ENCODE data around the gene MYL11. TPM values are rescaled to one million over a fixed set of nuclear protein-coding genes. Genes with fewer than 3 reads are reported as not detected.

Gene MYL11
- total and polyA plus RNA-seq, 2 experiments from 2014 or later = 2.1 TPM; not detected in 1

GRCh38 chr16:30351001-30351441 lies 23.6 kb upstream of the MYL11 start:
- H3F3A ChIP-seq (ENCODE audit: insufficient read depth) = peaks cover 20% of the 10 kb centered on the region
- H3K9me2 ChIP-seq (ENCODE audit: insufficient read depth) = no peaks in the 10 kb centered on the region
- no peak overlapping the region for H3K4me2 ChIP-seq (ENCODE audit: unreplicated experiment)
- no peaks in the 10 kb centered on the region for H3K27me3 ChIP-seq (replicated peaks; ENCODE audit: insufficient read depth)
- H3K9ac ChIP-seq = no peak overlapping the region
- in situ Hi-C loops (cut with MboI) = no loop called here
- H2AFZ ChIP-seq = no peak overlapping the region
- H3K4me3 ChIP-seq = no peak overlapping the region
- DNase-seq = no peak
- TF ChIP-seq EZH2 (IDR thresholded peaks at IDR 0.05; ENCODE audit: insufficient read depth, poor library complexity, severe bottlenecking) = no peak
- no peak for TF ChIP-seq EZH2phosphoT487 (IDR thresholded peaks at IDR 0.05; ENCODE audit: insufficient read depth, low read depth)
- peaks cover 33% of the 10 kb centered on the region for H3K79me2 ChIP-seq (ENCODE audit: insufficient read depth)
- peaks cover 13% of the 10 kb centered on the region; the same call in 1 of the 2 replicates for H3K36me3 ChIP-seq (ENCODE audit: low read depth)
- H3K27ac ChIP-seq = no peak overlapping the region
- H4K20me1 ChIP-seq (ENCODE audit: insufficient read depth) = no peaks in the 10 kb centered on the region
- no peaks in the 10 kb centered on the region for H3K9me3 ChIP-seq (ENCODE audit: low read depth)
- peaks cover 25% of the 10 kb centered on the region for H3K4me1 ChIP-seq (ENCODE audit: insufficient read depth)
- 90 to 95% methylated on average over 14 to 15 of the region's 15 CpGs for WGBS, 2 experiments (ENCODE audit: low coverage in 1 of 2, low lambda C conversion rate in 2 of 2, missing lambda C conversion rate in 2 of 2)

GRCh38 chr16:30351586-30352419 lies 22.8 kb upstream of the MYL11 start:
- in situ Hi-C loops (cut with MboI) = no loop called here
- Histone ChIP-seq H3K9me3 (ENCODE audit: low read depth) (no peaks in the 10 kb centered on the region), H3K36me3 (ENCODE audit: low read depth) (peaks cover 13% of the 10 kb centered on the region; the same call in 1 of the 2 replicates), H3K27me3 (replicated peaks; ENCODE audit: insufficient read depth) (no peaks in the 10 kb centered on the region), H3K79me2 (ENCODE audit: insufficient read depth) (peaks cover 33% of the 10 kb centered on the region), H3K4me1 (ENCODE audit: insufficient read depth) (peaks cover 28% of the 10 kb centered on the region), H3K27ac (peak overlapping the region; percentile 76), H3K4me2 (ENCODE audit: unreplicated experiment) (peak overlapping the region; percentile 39), H2AFZ (no peak overlapping the region), H3K9ac (peak overlapping the region; percentile 32; the same call in 1 of the 2 replicates), H3K4me3 (no peak overlapping the region), H3K9me2 (ENCODE audit: insufficient read depth) (no peaks in the 10 kb centered on the region), H4K20me1 (ENCODE audit: insufficient read depth) (no peaks in the 10 kb centered on the region), H3F3A (ENCODE audit: insufficient read depth) (peaks cover 28% of the 10 kb centered on the region)
- DNase-seq = peak; percentile 96
- WGBS, 2 experiments (ENCODE audit: low coverage in 1 of 2, low lambda C conversion rate in 2 of 2, missing lambda C conversion rate in 2 of 2) = 50 to 54% methylated on average over 11 of the region's 11 CpGs
- no peak for TF ChIP-seq EZH2 (IDR thresholded peaks at IDR 0.05; ENCODE audit: insufficient read depth, poor library complexity, severe bottlenecking)
- no peak for TF ChIP-seq EZH2phosphoT487 (IDR thresholded peaks at IDR 0.05; ENCODE audit: insufficient read depth, low read depth)

GRCh38 chr16:30352488-30353401 lies 21.9 kb upstream of the MYL11 start:
- H3K27ac ChIP-seq = peak overlapping the region; percentile 76

More at GRCh38 chr16:30352488-30353401, 21.9 kb upstream of the MYL11 start:
- in situ Hi-C loops (cut with MboI) = no loop called here
- H3K27me3 ChIP-seq (replicated peaks; ENCODE audit: insufficient read depth) = no peaks in the 10 kb centered on the region
- H4K20me1 ChIP-seq (ENCODE audit: insufficient read depth) = no peaks in the 10 kb centered on the region
- TF ChIP-seq EZH2 (IDR thresholded peaks at IDR 0.05; ENCODE audit: insufficient read depth, poor library complexity, severe bottlenecking) (no peak), EZH2phosphoT487 (IDR thresholded peaks at IDR 0.05; ENCODE audit: insufficient read depth, low read depth) (no peak)
- peaks cover 13% of the 10 kb centered on the region; the same call in 1 of the 2 replicates for H3K36me3 ChIP-seq (ENCODE audit: low read depth)
- H3F3A ChIP-seq (ENCODE audit: insufficient read depth) = peaks cover 32% of the 10 kb centered on the region
- H3K4me2 ChIP-seq (ENCODE audit: unreplicated experiment) = peak overlapping the region; percentile 39
- H3K9me3 ChIP-seq (ENCODE audit: low read depth) = no peaks in the 10 kb centered on the region
- H3K9ac ChIP-seq = peak overlapping the region; percentile 24; the same call in 1 of the 2 replicates
- H3K4me3 ChIP-seq = no peak overlapping the region
- no peak overlapping the region for H2AFZ ChIP-seq
- DNase-seq = no peak
- 89 to 92% methylated on average over 14 of the region's 14 CpGs for WGBS, 2 experiments (ENCODE audit: low coverage in 1 of 2, low lambda C conversion rate in 2 of 2, missing lambda C conversion rate in 2 of 2)
- H3K4me1 ChIP-seq (ENCODE audit: insufficient read depth) = peaks cover 28% of the 10 kb centered on the region
- H3K79me2 ChIP-seq (ENCODE audit: insufficient read depth) = peaks cover 33% of the 10 kb centered on the region
- no peaks in the 10 kb centered on the region for H3K9me2 ChIP-seq (ENCODE audit: insufficient read depth)

Data from GM23248 (cell line).